DND-41 (cell line): ENCODE data around the gene MTHFD1.

ENCODE experiments used
- CTCF ChIP-seq: IDR thresholded peaks from 2 replicates; pipeline ENCODE4 v1.5.1; 2012; ENCODE audit warnings: borderline replicate concordance, low read length, moderate library complexity, mild to moderate bottlenecking; ENCODE audit not compliant: poor library complexity, severe bottlenecking; ENCODE audit errors: extremely low read depth
- EZH2 ChIP-seq: IDR thresholded peaks from 3 replicates; pipeline ENCODE4 v1.6.1; 2012; ENCODE audit warnings: borderline replicate concordance, low read depth, mild to moderate bottlenecking, moderate library complexity, low read length, inconsistent platforms; ENCODE audit not compliant: severe bottlenecking

DNA sequence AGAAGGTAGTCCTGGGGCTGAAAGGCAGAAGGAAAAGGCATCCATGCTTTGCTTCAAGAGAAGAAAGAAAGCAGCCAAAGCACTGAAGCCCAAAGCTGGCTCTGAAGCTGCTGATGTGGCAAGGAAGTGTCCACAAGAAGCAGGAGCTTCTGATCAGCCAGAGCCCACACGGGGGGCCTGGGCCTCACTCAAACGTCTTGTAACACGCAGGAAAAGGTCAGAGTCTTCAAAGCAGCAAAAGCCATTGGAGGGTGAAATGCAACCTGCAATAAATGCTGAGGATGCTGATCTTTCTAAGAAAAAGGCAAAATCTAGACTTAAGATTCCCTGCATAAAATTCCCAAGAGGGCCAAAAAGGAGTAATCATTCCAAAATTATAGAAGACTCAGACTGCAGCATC, 80.3 kb downstream of the MTHFD1 start:
- no peak for TF ChIP-seq CTCF
- TF ChIP-seq EZH2, result no peak
